OCI-LY3 (cell line): ENCODE results near the gene ITGA7.

ENCODE experiments used
- H2AFZ ChIP-seq: fragments of 200-600, 300-600 bp; shearing (Covaris generic); 2 replicates; pipeline ENCODE4 v1.6.0; 2014; ENCODE audit warnings: antibody characterized with exemption, low read depth, low read length
- H3K27ac ChIP-seq: fragments of 200-600, 300-600 bp; sonication (generic); 2 replicates; pipeline ENCODE4 v1.5.1; 2014; ENCODE audit warnings: mild to moderate bottlenecking, low read length, moderate library complexity, mixed read lengths
- H3K27me3 ChIP-seq: fragments of 200-600, 300-600 bp; sonication (generic); 2 replicates; pipeline ENCODE4 v1.6.1; 2014; ENCODE audit warnings: low read depth, low read length, mixed read lengths
- H3K36me3 ChIP-seq: fragments of 200-600, 300-600 bp; sonication (generic); replicated peaks from 2 replicates; pipeline ENCODE3; 2014; ENCODE audit warnings: low read depth, low read length, mixed read lengths
- H3K4me1 ChIP-seq: fragments of 300-600, 200-600 bp; sonication (generic); 2 replicates; pipeline ENCODE4 v1.6.1; 2014; ENCODE audit warnings: low read length, mixed read lengths
- H3K4me2 ChIP-seq: fragments of 200-600, 300-600 bp; sonication (generic); 2 replicates; pipeline ENCODE4 v1.6.1; 2014; ENCODE audit warnings: low read length, mixed read lengths
- H3K4me3 ChIP-seq: fragments of 300-600, 200-600 bp; sonication (generic); 2 replicates; pipeline ENCODE4 v1.5.1; 2014; ENCODE audit warnings: antibody characterized with exemption, mild to moderate bottlenecking, low read length, moderate library complexity
- H3K79me2 ChIP-seq: fragments of 300-600, 200-600 bp; shearing (Covaris generic); 2 replicates; pipeline ENCODE4 v1.6.1; 2014; ENCODE audit warnings: mild to moderate bottlenecking, low read length, mixed read lengths
- H3K9ac ChIP-seq: fragments of 300-600, 200-600 bp; shearing (Covaris generic); 2 replicates; pipeline ENCODE4 v1.6.0; 2014; ENCODE audit warnings: mild to moderate bottlenecking, low read length, moderate library complexity
- H3K9me3 ChIP-seq: fragments of 200-600, 300-600 bp; shearing (Covaris generic); 2 replicates; pipeline ENCODE4 v1.6.1; 2014; ENCODE audit warnings: low read length, mixed read lengths; ENCODE audit not compliant: insufficient read depth
- H4K20me1 ChIP-seq: fragments of 200-600, 300-600 bp; sonication (generic); 2 replicates; pipeline ENCODE4 v1.6.1; 2016; ENCODE audit warnings: low read length, mixed read lengths; ENCODE audit not compliant: insufficient read depth
- CTCF ChIP-seq: fragments of 200-600, 300-600 bp; sonication (generic); IDR thresholded peaks from 2 replicates; pipeline ENCODE4 v1.5.1; 2014; ENCODE audit warnings: antibody characterized with exemption, low read length, low read depth
- EZH2phosphoT487 ChIP-seq: fragments of 200-600 bp; shearing (Covaris generic); IDR thresholded peaks from 2 replicates; pipeline ENCODE4 v1.6.1; 2018; ENCODE audit warnings: antibody characterized with exemption, mixed run types, low read depth

The ITGA7 gene

DNA sequence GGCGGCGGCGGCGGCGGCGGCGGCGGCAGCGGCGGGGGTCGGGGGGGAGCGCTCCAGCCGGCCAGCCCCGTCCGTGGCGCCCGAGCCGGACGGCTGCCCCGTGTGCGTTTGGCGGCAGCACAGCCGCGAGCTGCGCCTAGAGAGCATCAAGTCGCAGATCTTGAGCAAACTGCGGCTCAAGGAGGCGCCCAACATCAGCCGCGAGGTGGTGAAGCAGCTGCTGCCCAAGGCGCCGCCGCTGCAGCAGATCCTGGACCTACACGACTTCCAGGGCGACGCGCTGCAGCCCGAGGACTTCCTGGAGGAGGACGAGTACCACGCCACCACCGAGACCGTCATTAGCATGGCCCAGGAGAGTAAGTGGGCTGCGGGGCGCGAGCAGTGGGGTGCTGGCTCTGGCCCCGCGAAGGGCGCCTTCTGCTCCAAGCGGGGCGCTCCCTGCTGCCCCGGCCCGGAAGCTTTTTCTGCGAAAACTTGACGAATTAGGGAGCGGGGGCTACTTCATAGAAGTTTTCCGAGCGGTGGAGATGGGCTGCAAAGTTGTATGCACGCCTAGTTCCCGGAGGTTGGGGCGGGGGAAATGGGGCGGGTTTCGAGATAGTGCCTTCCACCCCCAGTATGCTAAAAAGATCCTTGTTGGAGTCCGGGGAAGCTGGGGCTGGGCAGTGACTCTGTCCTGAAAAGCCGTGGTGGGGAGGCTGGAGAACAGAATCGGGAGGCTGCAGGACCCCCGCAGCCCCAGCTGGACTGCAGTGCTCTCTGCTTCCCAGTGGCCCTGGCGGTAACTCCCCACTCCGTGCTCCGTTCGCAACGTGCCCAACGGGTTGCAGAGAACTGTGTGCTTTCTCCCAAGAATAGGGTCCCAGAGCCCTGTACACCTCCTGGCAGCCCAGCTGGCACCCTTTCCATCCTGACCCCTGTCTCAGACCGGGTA is 36.0 kb upstream of the ITGA7 start:
- H3K27me3 ChIP-seq: peaks cover 14% of the 10 kb centered on the region
- peaks cover 18% of the 10 kb centered on the region for H3K4me1 ChIP-seq
- H3K36me3 ChIP-seq: no peaks in the 10 kb centered on the region
- H3K79me2 ChIP-seq: no peaks in the 10 kb centered on the region
- H3K4me2 ChIP-seq: peak overlapping the region; percentile 99
- no peak overlapping the region for H3K27ac ChIP-seq
- peak overlapping the region; percentile 89 for H3K4me3 ChIP-seq
- H4K20me1 ChIP-seq: no peaks in the 10 kb centered on the region
- 0 out of 2 replicates have a peak overlapping the region, but pooled peaks have one; percentile 33 for H2AFZ ChIP-seq
- H3K9me3 ChIP-seq: no peaks in the 10 kb centered on the region
- peak overlapping the region; percentile 61 for H3K9ac ChIP-seq
- TF ChIP-seq EZH2phosphoT487 (no peak), CTCF (no peak)

DNA sequence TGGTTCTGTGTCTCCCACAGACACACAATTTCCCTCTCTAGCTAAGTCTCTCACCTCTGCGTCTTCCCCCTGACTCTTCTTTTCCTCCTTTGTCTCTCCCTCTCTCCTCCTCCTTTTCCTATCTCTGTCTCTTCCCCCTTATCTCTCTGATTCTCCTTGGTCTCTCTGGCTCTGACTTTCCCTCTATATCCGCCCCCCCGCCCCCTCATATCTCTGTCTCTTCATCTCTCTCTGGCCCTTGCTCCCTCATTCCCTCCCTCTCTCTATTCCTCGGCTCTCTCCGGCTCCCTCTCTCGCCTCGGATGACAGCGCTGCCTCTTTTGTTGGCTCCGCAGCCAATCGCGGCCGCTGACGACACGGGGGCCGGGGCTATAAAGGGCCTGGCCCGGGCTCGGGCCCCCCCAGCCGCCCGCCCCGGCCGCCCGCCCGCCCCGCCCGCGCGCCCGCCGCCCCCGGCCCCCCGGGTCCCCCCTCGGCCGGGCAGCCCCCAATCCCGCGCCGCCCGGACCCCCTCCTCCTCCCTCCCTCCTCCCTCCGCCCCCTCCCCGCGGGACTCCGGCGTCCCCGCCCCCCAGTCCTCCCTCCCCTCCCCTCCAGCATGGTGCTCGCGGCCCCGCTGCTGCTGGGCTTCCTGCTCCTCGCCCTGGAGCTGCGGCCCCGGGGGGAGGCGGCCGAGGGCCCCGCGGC is 35.2 kb upstream of the ITGA7 start, which contains the start of gene GDF11:
Gene GDF11, plus strand, starts transcription at position 404 of the 687 bp plus-strand sequence. Its CDS starts 195 bp downstream, at position 599.
- Histone ChIP-seq H2AFZ (peak within 1 kb of the TSS; percentile 82), H3K79me2 (no peaks in the 10 kb centered on the region), H3K4me3 (peak within 1 kb of the TSS; percentile 89), H3K9me3 (no peaks in the 10 kb centered on the region), H3K27ac (no peak within 1 kb of the TSS), H3K4me2 (peak within 1 kb of the TSS; percentile 99), H3K27me3 (peaks cover 14% of the 10 kb centered on the region), H3K4me1 (peaks cover 20% of the 10 kb centered on the region), H4K20me1 (no peaks in the 10 kb centered on the region), H3K36me3 (no peaks in the 10 kb centered on the region), H3K9ac (peak within 1 kb of the TSS; percentile 61)
- TF ChIP-seq CTCF: no peak

DNA sequence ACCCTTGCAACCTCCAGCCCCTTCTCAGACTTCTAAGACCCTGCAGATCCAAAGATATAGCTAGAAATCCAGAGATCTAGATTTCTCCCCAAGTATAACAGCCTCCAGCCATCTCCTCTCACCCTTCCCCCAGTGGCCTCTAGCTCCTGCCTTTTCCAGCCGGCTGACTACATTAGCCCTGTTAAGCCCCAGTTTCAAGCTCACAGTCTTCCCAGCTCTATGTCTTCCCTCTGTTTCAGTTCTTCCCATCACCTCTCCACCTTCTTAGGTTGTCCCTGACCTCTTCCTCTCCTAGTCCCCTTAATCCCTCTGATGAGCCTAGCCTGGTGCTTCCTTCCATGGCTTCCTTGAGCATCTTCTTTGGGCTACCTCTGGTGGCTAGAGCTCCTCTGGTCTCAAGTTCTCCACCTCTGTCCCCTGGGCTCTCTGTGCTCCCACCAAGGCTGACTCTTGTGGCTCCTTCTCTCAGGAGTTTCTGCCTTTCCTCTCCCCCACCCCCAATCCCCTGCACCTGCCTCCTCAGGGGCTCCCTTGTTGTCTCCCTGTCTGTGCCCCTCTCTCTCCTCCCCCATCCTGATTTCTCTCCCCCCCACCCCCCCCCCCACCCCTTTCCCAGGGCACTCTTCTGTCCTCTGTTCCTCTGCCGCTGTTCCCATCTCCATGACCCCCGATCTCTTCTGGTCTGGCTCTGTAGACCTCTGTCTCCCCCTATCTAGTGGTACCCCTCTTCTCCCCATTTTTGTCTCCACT is 34.4 kb upstream of the ITGA7 start:
- Histone ChIP-seq H3K4me3 (peak overlapping the region; percentile 83), H3K79me2 (no peaks in the 10 kb centered on the region), H4K20me1 (no peaks in the 10 kb centered on the region)

More for the DNA sequence above, 34.4 kb upstream of the ITGA7 start:
- Histone ChIP-seq H3K9ac (peak overlapping the region; percentile 56), H3K36me3 (no peaks in the 10 kb centered on the region), H3K4me2 (peak overlapping the region; percentile 87), H3K9me3 (no peaks in the 10 kb centered on the region), H3K27ac (no peak overlapping the region), H3K4me1 (peaks cover 26% of the 10 kb centered on the region), H3K27me3 (peaks cover 14% of the 10 kb centered on the region), H2AFZ (peak overlapping the region; percentile 82)
- TF ChIP-seq CTCF: no peak
- TF ChIP-seq EZH2phosphoT487: no peak
